Omental fat pad (tissue), 4 donors: ENCODE results near the gene PURA. TPM values are rescaled to one million over a fixed set of nuclear protein-coding genes. Genes with fewer than 3 reads are reported as not detected.

ENCODE experiments used
- ATAC-seq: fragments of 150-250 bp; one replicate; pipeline ENCODE4 v1.9.1; 2016; ENCODE audit warnings: mild to moderate bottlenecking, moderate library complexity; ENCODE audit not compliant: low FRiP score
- DNase-seq: peaks from one replicate; pipeline ENCODE4 v3.0.0-alpha.2; 2019; ENCODE audit warnings: low spot score
- CTCF ChIP-seq, 3 donors: fragments of 450-650 bp; IDR thresholded peaks; one replicate each; pipeline ENCODE4 v1.5.1; 2016 to 2017; ENCODE audit warnings: antibody characterized with exemption in 3 of 3, mild to moderate bottlenecking in 3 of 3, moderate library complexity in 2 of 3
- total RNA-seq, 4 donors: library from RNA; depleted of rRNA; stranded (reverse); fragments of >200 nt; gene quantifications; one replicate each; pipeline ENCODE4 v1.1.0, GENCODE V29; 2016

The PURA gene
- total RNA-seq, 4 donors from 2014 or later: 16.9 to 31.8 (median 24.3) TPM

GRCh38 chr5:140083650-140084049 lies 30.3 kb upstream of the PURA start:
- no peak for ATAC-seq

DNA sequence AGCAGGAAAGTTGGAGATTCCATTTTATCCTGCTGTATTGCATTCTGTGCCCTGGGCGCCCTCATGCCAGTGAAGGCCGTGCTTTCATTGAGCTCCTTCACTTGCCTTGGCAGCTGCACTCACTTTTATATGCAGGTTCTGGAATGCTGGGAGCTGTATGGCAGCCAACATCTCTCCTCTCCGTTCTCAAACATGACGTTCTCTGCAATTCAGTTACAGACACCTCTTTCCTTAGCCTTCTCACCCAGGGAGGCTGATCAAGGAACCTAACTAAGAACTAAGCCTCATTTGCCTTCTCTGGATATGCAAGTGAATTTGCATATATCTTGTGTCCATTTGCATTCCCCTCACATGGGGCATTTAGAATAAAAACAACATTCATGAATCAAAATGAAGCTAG lies 29.4 kb upstream of the PURA start:
- ATAC-seq (no peak), DNase-seq (no peak)
- no peak for TF ChIP-seq CTCF (IDR thresholded peaks at IDR 0.05)

More at GRCh38 chr5:140083650-140084049, 30.3 kb upstream of the PURA start:
- no peak for TF ChIP-seq CTCF (IDR thresholded peaks at IDR 0.05)
- no peak for DNase-seq

GRCh38 chr5:140090251-140090650 lies 23.7 kb upstream of the PURA start:
- DNase-seq (no peak), ATAC-seq (no peak)
- no peak for TF ChIP-seq CTCF (IDR thresholded peaks at IDR 0.05)

DNA sequence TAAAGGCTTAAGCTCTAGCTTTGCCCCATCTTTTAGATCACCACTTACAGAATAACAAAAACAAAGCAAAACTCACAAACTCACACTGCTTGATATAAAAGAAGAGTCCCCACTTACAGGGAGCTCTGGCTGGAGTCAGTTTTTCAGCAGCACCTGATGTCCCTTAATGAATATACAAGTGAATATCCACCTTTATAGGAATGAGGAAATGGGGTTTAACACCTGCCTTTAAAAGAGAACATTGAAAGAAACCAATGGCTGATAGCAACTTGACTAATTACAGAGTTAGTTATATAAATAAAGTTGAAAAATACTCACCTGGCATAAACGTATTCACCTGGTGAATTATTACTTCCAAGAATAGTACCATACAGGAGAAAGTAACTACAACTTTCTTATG lies 20.7 kb upstream of the PURA start:
- ATAC-seq (no peak), DNase-seq (no peak)
- TF ChIP-seq CTCF (IDR thresholded peaks at IDR 0.05): no peak

DNA sequence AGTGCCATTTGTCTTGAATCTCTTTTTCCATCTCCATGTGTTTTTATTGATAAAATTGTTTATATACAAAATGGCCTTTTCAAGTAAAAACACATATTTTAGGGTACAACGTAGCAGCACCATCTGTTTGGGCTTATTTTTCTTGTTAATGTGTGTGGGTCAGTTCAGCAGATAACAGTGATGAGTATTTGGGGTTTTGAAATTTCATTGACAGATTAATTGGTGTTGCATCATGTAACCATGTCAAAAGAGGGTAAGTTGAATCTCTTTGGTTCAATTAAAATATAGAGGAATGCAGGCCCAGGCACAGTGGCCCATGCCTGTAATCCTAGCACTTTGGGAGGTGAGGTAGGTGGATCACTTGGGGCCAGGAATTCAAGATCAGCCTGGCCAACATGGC lies 20.0 kb upstream of the PURA start:
- ATAC-seq (no peak), DNase-seq (no peak)
- no peak for TF ChIP-seq CTCF (IDR thresholded peaks at IDR 0.05)

DNA sequence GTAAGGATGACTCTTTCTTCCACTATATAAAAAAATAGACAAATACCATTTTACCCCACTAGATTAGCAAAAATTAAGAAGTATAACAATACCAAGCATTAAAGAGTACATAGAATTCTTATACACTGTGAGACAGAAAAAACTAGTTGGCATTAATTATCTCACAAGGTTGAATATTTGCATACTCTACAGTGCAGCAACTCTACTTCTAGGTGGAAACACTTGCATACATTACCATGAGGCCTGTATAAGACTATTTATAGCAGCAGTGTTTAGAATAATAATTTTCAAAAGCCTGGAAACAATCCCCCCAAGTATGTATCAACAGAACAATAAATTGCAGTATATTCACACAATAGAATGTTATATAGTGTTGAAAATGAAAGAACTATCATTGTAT lies 19.0 kb upstream of the PURA start:
- ATAC-seq: no peak
- DNase-seq: no peak

More for the DNA sequence above, 19.0 kb upstream of the PURA start:
- TF ChIP-seq CTCF (IDR thresholded peaks at IDR 0.05): no peak
